ENCODE data around the gene FGL2. TPM values are rescaled to one million over a fixed set of nuclear protein-coding genes. Genes with fewer than 3 reads are reported as not detected.

Gene FGL2
- total RNA-seq, 1 experiment from 2014 or later, result not detected

- Histone ChIP-seq H4K20me1 (ENCODE audit: control insufficient read depth, insufficient read depth, insufficient read length) (no peaks in the 10 kb centered on the region), H2BK5ac (ENCODE audit: insufficient read length, low read length) (no peak overlapping the region), H4K91ac (ENCODE audit: insufficient read length, low read depth, low read length) (no peak overlapping the region), H2BK120ac (ENCODE audit: low read depth, low read length, poor library complexity, severe bottlenecking) (no peak overlapping the region), H3K4ac (ENCODE audit: low read depth, low read length) (no peak overlapping the region), H3K23ac (ENCODE audit: insufficient read length, low read depth, low read length) (no peak overlapping the region), H3K27me3 (ENCODE audit: insufficient read depth, low read length) (no peaks in the 10 kb centered on the region), H2BK15ac (ENCODE audit: low read depth, low read length) (no peak overlapping the region), H3K79me2 (ENCODE audit: insufficient read depth, low read length) (no peaks in the 10 kb centered on the region), H3K14ac (ENCODE audit: insufficient read depth, low read length) (no peak overlapping the region), H3K18ac (ENCODE audit: insufficient read length, low read depth, low read length) (no peak overlapping the region), H2AFZ (ENCODE audit: low read length) (no peak overlapping the region), H3K79me1 (ENCODE audit: insufficient read depth, low read depth, low read length, poor library complexity, severe bottlenecking) (no peaks in the 10 kb centered on the region), H2AK5ac (ENCODE audit: insufficient read length, low read length) (no peak overlapping the region), H3K4me2 (ENCODE audit: insufficient read depth, insufficient read length, low read length) (no peak overlapping the region), H3K56ac (ENCODE audit: insufficient read length, low read depth, low read length) (no peak overlapping the region), H3K27ac (ENCODE audit: insufficient read length, low read depth, low read length) (no peak overlapping the region), H3K23me2 (ENCODE audit: insufficient read length, low read depth, low read length, poor library complexity, severe bottlenecking) (no peaks in the 10 kb centered on the region), H4K5ac (ENCODE audit: insufficient read length, low read depth, low read length) (no peak overlapping the region), H4K8ac (replicated peaks; ENCODE audit: insufficient read length, low read depth, low read length) (no peak overlapping the region), H3T11ph (ENCODE audit: low read length) (no peak overlapping the region), H3K9ac (ENCODE audit: extremely low read depth, insufficient read length, low read length) (no peak overlapping the region), H3K9me3 (ENCODE audit: control insufficient read depth, low read depth, low read length) (no peaks in the 10 kb centered on the region), H2BK20ac (ENCODE audit: low read depth, low read length, poor library complexity, severe bottlenecking) (no peak overlapping the region), H3K4me1 (ENCODE audit: insufficient read depth, low read length) (no peaks in the 10 kb centered on the region), H2BK12ac (ENCODE audit: insufficient read length, low read depth, low read length) (no peak overlapping the region)
- DNase-seq, result no peak
- Mint-ChIP-seq H3K27me3 (ENCODE audit: low read depth) (peaks cover 2% of the 10 kb centered on the region; the same call in 1 of the 2 replicates), H3K36me3 (ENCODE audit: insufficient read depth in 1 of 3, low read depth in 3 of 3) (peaks cover 0 to 1% (median under 1%) of the 10 kb centered on the region in 3 experiments; a peak in 3 of 7 replicates), H3K4me3 (no peak overlapping the region), H3K4me1 (peaks cover 4 to 7% of the 10 kb centered on the region in 2 experiments; a peak in 3 of 4 replicates), H3K27ac (no peak overlapping the region), H3K9me3 (peaks cover 5 to 10% of the 10 kb centered on the region in 2 experiments; a peak in 3 of 5 replicates)
- no CpG with 5 or more reads among the region's 1 CpG for WGBS (ENCODE audit: extremely low coverage, insufficient read length, low lambda C conversion rate)
- no peak for TF ChIP-seq CTCF (conservative IDR thresholded peaks at IDR 0.05)
Measured at GRCh38 chr7:77226357-77226839, 26.8 kb upstream of the FGL2 start.
